GM15510 (cell line): ENCODE measurements around the gene CMTM8.

Experiments
- POLR2A ChIP-seq: IDR thresholded peaks from 3 replicates; pipeline ENCODE4 v1.6.1; 2011; ENCODE audit warnings: borderline replicate concordance; ENCODE audit not compliant: insufficient read length; ENCODE audit errors: extremely low read depth

The CMTM8 gene, protein sequence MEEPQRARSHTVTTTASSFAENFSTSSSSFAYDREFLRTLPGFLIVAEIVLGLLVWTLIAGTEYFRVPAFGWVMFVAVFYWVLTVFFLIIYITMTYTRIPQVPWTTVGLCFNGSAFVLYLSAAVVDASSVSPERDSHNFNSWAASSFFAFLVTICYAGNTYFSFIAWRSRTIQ

GRCh38 chr3:32238453-32239306 lies at the start of gene CMTM8:
CMTM8 (plus strand) TSS chr3:32238680; CDS start chr3:32238973, 293 bp downstream.
- TF ChIP-seq POLR2A = no peak

- TF ChIP-seq POLR2A = no peak
Measured at GRCh38 chr3:32189693-32190092, 48.8 kb upstream of the CMTM8 start.

DNA sequence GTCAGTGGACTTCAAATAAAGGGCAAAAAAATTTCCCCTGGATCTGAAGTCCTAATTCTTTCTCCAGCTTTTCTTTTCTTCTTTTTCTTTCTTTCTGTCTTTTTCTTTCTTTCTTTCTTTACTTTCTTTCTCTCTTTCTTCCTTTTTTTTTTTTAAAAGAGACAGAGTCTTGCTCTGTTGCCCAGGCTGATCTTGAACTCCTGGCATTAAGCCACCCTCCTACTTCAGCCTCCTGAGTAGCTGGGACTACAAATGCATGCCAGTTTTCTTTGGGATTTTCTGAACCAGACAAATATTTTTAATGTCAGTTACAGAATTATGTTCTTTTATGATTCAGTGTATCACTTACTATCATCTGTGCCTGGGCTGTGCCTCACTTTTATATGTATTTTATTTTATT lies 45.4 kb upstream of the CMTM8 start:
- no peak for TF ChIP-seq POLR2A

DNA sequence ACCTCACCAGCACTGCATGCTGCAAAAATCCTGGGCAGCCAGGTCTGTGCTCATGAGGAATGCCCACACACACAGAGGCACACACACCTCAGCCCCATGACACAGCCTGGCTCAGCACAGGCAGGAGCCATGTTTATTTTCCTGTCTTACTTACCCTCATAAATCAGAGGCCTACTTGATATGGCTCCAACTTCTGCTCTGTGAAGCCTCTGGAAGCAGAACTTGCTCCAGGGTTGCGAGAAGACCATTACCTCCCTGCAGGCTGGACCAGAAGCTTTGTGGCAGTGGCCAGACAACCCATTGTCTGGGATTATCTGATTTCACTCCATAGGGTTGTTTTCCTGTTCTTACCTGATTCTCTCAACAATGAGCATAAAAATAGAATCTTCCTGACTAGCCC lies 43.8 kb upstream of the CMTM8 start:
- TF ChIP-seq POLR2A = no peak

- no peak for TF ChIP-seq POLR2A
Measured at GRCh38 chr3:32195995-32196540, 42.4 kb upstream of the CMTM8 start.

DNA sequence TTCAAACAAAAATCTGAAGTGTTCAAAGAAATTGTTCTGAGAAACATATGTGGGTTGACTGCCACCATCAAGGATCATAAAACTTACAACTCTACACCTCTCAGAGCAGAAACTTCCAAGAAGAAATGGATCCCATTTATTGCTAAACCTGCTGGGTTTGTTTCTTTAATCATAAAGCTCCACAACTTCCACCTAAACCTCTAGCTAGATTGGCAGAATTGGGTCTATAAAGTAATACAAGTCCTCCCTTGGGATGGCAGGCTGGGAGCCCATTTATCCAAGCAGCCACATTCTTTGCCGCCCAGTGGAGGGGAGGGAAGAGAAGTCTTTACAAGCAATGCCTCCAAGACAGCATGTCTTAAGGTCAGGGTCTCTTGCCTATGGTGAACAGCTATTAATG lies 40.5 kb upstream of the CMTM8 start:
- TF ChIP-seq POLR2A = no peak

- no peak for TF ChIP-seq POLR2A
Measured at GRCh38 chr3:32198714-32199113, 39.8 kb upstream of the CMTM8 start.

DNA sequence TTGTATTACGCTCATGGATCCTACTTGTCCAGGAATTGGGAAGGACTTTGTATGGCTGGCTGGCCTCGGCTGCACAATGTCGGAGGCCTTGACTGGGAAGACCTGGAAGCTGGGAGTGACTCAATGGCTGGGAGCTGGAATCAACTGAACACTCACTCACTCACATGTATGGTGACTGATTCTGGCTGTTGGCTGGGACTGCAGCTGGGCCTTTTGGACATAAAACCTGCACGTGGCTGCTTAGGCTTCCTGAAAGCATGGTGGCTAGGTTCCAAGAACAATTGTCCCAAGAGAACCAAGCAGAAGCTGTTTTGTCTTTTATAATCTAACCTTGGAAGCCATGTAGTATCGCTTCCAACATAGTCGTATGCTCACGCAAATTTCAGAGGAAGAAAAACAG lies 38.0 kb upstream of the CMTM8 start:
- TF ChIP-seq POLR2A = no peak

DNA sequence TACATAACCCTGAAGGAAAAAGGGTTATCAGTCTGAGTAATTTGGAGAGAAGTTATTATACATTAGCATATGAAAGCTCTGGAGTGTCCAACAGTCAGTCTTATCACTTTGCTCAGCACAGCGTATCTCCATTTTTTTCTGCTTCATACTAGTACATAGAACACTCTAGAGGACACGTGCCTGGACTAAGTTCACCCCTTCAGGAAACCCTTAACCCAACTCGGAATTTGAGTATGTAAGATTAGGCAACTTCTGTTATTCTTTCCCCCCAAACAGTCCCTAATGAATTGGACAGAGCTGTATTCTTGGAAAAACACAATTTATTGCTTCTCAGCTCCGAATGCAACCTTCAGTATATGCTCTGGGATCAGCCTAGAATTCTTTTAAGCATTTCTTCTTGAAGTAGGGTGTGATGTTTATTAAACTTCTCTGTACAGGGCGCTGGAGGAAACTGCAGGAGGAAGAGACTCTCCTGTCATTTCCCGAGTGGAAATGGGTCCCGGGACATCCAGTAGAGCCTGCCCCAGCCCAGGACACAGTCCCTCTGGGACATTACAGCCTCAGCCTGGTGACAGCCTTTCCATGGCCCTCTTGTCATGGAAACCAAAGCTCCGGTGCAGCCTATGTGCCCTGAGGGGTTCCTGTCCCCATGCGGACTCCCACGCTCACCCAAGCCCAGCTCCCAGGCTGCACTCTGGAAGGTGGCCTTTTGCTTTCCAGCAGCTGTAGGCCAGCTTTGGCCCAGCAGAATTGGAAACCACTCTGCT lies 37.3 kb upstream of the CMTM8 start:
- TF ChIP-seq POLR2A = no peak

GRCh38 chr3:32202496-32202895 lies 36.0 kb upstream of the CMTM8 start:
- no peak for TF ChIP-seq POLR2A

- TF ChIP-seq POLR2A = no peak
Measured at GRCh38 chr3:32203854-32204253, 34.6 kb upstream of the CMTM8 start.

GRCh38 chr3:32208447-32208846 lies 30.0 kb upstream of the CMTM8 start:
- TF ChIP-seq POLR2A = no peak

GRCh38 chr3:32215185-32215584 lies 23.3 kb upstream of the CMTM8 start:
- TF ChIP-seq POLR2A = no peak

- TF ChIP-seq POLR2A = no peak
Measured at GRCh38 chr3:32216172-32216783, 22.2 kb upstream of the CMTM8 start.

GRCh38 chr3:32217339-32217738 lies 21.1 kb upstream of the CMTM8 start:
- TF ChIP-seq POLR2A = no peak
